SIG-M5 treated with dmso at 0.1 percent for 504 hours (cell line): ENCODE results near the gene SOX13.
"Not testable (repeated sequence)": the region's sequence is repeated elsewhere in the genome, so short reads cannot be mapped to it uniquely, and the experiment has no call there.

ENCODE experiments used
- DNase-seq: peaks from one replicate; lab custom pipeline; 2025; ENCODE audit not compliant: unreplicated experiment; lab: John Stamatoyannopoulos, UW

SOX13 gene

GRCh38 chr1:204084247-204084772 is 11.4 kb downstream of the SOX13 start:
- DNase-seq = no peak

GRCh38 chr1:204085876-204086275 is 13.0 kb downstream of the SOX13 start:
- no peak for DNase-seq

- DNase-seq = no peak
These were observed 14.4 kb downstream of the SOX13 start for GRCh38 chr1:204087181-204087892.

GRCh38 chr1:204087893-204088528 is 15.1 kb downstream of the SOX13 start:
- no peak for DNase-seq

GRCh38 chr1:204088596-204088995 is 15.7 kb downstream of the SOX13 start:
- DNase-seq = no peak

- no peak for DNase-seq
These were observed 16.3 kb downstream of the SOX13 start for GRCh38 chr1:204089044-204089751.

- not testable (repeated sequence) for DNase-seq
These were observed 17.2 kb downstream of the SOX13 start for GRCh38 chr1:204090132-204090531.

- DNase-seq = no peak
These were observed 18.2 kb downstream of the SOX13 start for GRCh38 chr1:204091066-204091465.

GRCh38 chr1:204091787-204092312 is 18.9 kb downstream of the SOX13 start:
- DNase-seq = no peak

- DNase-seq = no peak
These were observed 19.9 kb downstream of the SOX13 start for GRCh38 chr1:204092632-204093420.

- DNase-seq = no peak
These were observed 20.5 kb downstream of the SOX13 start for GRCh38 chr1:204093421-204093717.

- no peak for DNase-seq
These were observed 20.9 kb downstream of the SOX13 start for GRCh38 chr1:204093781-204094180.

GRCh38 chr1:204094313-204094729 is 21.4 kb downstream of the SOX13 start:
- no peak for DNase-seq

GRCh38 chr1:204094856-204095634 is 22.1 kb downstream of the SOX13 start:
- no peak for DNase-seq

GRCh38 chr1:204096931-204097330 is 24.0 kb downstream of the SOX13 start:
- no peak for DNase-seq

- DNase-seq = no peak
These were observed 25.8 kb downstream of the SOX13 start for GRCh38 chr1:204098683-204099082.

- DNase-seq = not testable (repeated sequence)
These were observed 26.8 kb downstream of the SOX13 start for GRCh38 chr1:204099754-204100153.

- no peak for DNase-seq
These were observed 29.2 kb downstream of the SOX13 start for GRCh38 chr1:204102029-204102611.

- DNase-seq = no peak
These were observed 30.0 kb downstream of the SOX13 start for GRCh38 chr1:204102739-204103430.
